H1 (cell line): ENCODE results near the gene CCDC12. TPM values are rescaled to one million over a fixed set of nuclear protein-coding genes. Genes with fewer than 3 reads are reported as not detected.

Experiments
- BACH1 ChIP-seq: IDR thresholded peaks from 2 replicates; pipeline ENCODE4 v1.6.1; 2012; ENCODE audit warnings: low read length, improper control_type of control experiment
- CTCF ChIP-seq, 3 experiments: IDR thresholded peaks; 1 replicate in 2 of 3; 2 replicates in 1 of 3; pipeline versions ENCODE4 v1.5.1 to v1.6.1; 2011; ENCODE audit warnings: low read length in 3 of 3, mild to moderate bottlenecking in 3 of 3, inconsistent platforms in 2 of 3, low read depth in 1 of 3, moderate library complexity in 1 of 3; ENCODE audit not compliant: insufficient read depth in 1 of 3; ENCODE audit errors: control extremely low read depth in 1 of 3
- EP300 ChIP-seq, 2 experiments: IDR thresholded peaks; 1 replicate in 1 of 2; 2 replicates in 1 of 2; pipeline ENCODE4 v1.6.1; 2011 to 2012; ENCODE audit warnings: low read depth in 2 of 2, low read length in 2 of 2, mild to moderate bottlenecking in 2 of 2, borderline replicate concordance in 1 of 2, inconsistent platforms in 1 of 2, moderate library complexity in 1 of 2
- JUN ChIP-seq: IDR thresholded peaks from 2 replicates; pipeline ENCODE4 v1.6.1; 2011; ENCODE audit warnings: low read depth, mild to moderate bottlenecking, improper control_type of control experiment, low read length
- MAFK ChIP-seq: IDR thresholded peaks from 2 replicates; pipeline ENCODE4 v1.6.1; 2012; ENCODE audit warnings: low read depth, mild to moderate bottlenecking, improper control_type of control experiment, low read length
- POLR2A ChIP-seq, 2 experiments: IDR thresholded peaks; 1 replicate in 1 of 2; 2 replicates in 1 of 2; pipeline ENCODE4 v1.6.1; 2011; ENCODE audit warnings: low read depth in 2 of 2, low read length in 2 of 2, mild to moderate bottlenecking in 2 of 2; ENCODE audit errors: control extremely low read depth in 1 of 2
- RAD21 ChIP-seq, 2 experiments: IDR thresholded peaks in 1 of 2; conservative IDR thresholded peaks in 1 of 2; 2 replicates each; pipeline ENCODE4 v1.6.1; 2011; ENCODE audit warnings: low read depth in 2 of 2, low read length in 2 of 2, improper control_type of control experiment in 1 of 2, inconsistent platforms in 1 of 2, mild to moderate bottlenecking in 1 of 2, moderate library complexity in 1 of 2
- RFX5 ChIP-seq: IDR thresholded peaks from 2 replicates; pipeline ENCODE4 v1.6.1; 2011; ENCODE audit warnings: low read depth, low read length, improper control_type of control experiment, borderline replicate concordance
- polyA plus RNA-seq, 7 experiments: library from polyadenylated mRNA; depleted of rRNA in 3 of 7; stranded (reverse) in 5 of 7; unstranded in 2 of 7; fragments of >200 nt in 5 of 7; fragments of 200-250 nt in 2 of 7; gene quantifications; 1 replicate in 5 of 7; 2 replicates in 1 of 7; 4 replicates in 1 of 7; pipeline versions ENCODE4 v1.2.1 to v1.2.3, GENCODE V29; 2011 to 2013; ENCODE audit warnings: missing spikeins in 2 of 7, mixed read lengths in 2 of 7
- total RNA-seq: library from RNA; stranded (reverse); fragmentation: NEBNext Ultra II Directional; extraction: Animal tissue kit (Norgen Biotek cat#: 25700); gene quantifications from 2 replicates; pipeline ENCODE4 v1.2.1, GENCODE V29; 2021
- TF ChIP-seq, protein P1 (sequence below): fragments of 300-600 bp; sonication (generic); IDR thresholded peaks from 2 replicates; pipeline ENCODE4 v1.7.1; 2012; ENCODE audit warnings: low read length, moderate library complexity, mild to moderate bottlenecking, inconsistent platforms; ENCODE audit not compliant: insufficient replicate concordance

The CCDC12 gene
- total and polyA plus RNA-seq, 2 of the 8 experiments (the other 6 are each of a cell fraction or from before 2014, with no cell fraction given) = 29.5 to 41.3 TPM

DNA sequence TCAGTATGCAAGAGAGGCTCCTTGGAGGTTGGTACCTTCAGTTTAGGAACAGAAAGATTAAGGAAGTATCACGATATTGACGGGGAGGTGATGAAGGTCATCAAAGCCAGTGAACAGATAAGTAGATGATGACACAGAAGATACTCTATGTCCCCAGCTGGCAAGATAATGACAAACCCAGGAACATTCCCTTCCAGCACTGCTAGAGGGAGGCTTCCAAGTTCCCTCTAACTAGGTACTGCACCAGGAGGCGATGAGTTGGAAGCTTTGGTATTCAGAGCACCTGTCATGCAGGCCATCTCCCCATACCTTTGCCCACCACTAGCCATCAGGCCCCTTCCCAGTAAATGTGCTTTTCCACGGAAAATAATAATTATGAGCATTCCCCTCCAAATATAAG lies 43.8 kb upstream of the CCDC12 start (continued):
- TF ChIP-seq, protein P1, sequence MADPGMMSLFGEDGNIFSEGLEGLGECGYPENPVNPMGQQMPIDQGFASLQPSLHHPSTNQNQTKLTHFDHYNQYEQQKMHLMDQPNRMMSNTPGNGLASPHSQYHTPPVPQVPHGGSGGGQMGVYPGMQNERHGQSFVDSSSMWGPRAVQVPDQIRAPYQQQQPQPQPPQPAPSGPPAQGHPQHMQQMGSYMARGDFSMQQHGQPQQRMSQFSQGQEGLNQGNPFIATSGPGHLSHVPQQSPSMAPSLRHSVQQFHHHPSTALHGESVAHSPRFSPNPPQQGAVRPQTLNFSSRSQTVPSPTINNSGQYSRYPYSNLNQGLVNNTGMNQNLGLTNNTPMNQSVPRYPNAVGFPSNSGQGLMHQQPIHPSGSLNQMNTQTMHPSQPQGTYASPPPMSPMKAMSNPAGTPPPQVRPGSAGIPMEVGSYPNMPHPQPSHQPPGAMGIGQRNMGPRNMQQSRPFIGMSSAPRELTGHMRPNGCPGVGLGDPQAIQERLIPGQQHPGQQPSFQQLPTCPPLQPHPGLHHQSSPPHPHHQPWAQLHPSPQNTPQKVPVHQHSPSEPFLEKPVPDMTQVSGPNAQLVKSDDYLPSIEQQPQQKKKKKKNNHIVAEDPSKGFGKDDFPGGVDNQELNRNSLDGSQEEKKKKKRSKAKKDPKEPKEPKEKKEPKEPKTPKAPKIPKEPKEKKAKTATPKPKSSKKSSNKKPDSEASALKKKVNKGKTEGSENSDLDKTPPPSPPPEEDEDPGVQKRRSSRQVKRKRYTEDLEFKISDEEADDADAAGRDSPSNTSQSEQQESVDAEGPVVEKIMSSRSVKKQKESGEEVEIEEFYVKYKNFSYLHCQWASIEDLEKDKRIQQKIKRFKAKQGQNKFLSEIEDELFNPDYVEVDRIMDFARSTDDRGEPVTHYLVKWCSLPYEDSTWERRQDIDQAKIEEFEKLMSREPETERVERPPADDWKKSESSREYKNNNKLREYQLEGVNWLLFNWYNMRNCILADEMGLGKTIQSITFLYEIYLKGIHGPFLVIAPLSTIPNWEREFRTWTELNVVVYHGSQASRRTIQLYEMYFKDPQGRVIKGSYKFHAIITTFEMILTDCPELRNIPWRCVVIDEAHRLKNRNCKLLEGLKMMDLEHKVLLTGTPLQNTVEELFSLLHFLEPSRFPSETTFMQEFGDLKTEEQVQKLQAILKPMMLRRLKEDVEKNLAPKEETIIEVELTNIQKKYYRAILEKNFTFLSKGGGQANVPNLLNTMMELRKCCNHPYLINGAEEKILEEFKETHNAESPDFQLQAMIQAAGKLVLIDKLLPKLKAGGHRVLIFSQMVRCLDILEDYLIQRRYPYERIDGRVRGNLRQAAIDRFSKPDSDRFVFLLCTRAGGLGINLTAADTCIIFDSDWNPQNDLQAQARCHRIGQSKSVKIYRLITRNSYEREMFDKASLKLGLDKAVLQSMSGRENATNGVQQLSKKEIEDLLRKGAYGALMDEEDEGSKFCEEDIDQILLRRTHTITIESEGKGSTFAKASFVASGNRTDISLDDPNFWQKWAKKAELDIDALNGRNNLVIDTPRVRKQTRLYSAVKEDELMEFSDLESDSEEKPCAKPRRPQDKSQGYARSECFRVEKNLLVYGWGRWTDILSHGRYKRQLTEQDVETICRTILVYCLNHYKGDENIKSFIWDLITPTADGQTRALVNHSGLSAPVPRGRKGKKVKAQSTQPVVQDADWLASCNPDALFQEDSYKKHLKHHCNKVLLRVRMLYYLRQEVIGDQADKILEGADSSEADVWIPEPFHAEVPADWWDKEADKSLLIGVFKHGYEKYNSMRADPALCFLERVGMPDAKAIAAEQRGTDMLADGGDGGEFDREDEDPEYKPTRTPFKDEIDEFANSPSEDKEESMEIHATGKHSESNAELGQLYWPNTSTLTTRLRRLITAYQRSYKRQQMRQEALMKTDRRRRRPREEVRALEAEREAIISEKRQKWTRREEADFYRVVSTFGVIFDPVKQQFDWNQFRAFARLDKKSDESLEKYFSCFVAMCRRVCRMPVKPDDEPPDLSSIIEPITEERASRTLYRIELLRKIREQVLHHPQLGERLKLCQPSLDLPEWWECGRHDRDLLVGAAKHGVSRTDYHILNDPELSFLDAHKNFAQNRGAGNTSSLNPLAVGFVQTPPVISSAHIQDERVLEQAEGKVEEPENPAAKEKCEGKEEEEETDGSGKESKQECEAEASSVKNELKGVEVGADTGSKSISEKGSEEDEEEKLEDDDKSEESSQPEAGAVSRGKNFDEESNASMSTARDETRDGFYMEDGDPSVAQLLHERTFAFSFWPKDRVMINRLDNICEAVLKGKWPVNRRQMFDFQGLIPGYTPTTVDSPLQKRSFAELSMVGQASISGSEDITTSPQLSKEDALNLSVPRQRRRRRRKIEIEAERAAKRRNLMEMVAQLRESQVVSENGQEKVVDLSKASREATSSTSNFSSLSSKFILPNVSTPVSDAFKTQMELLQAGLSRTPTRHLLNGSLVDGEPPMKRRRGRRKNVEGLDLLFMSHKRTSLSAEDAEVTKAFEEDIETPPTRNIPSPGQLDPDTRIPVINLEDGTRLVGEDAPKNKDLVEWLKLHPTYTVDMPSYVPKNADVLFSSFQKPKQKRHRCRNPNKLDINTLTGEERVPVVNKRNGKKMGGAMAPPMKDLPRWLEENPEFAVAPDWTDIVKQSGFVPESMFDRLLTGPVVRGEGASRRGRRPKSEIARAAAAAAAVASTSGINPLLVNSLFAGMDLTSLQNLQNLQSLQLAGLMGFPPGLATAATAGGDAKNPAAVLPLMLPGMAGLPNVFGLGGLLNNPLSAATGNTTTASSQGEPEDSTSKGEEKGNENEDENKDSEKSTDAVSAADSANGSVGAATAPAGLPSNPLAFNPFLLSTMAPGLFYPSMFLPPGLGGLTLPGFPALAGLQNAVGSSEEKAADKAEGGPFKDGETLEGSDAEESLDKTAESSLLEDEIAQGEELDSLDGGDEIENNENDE = no peak
- TF ChIP-seq JUN (no peak), BACH1 (no peak), RFX5 (no peak), CTCF (IDR thresholded peaks at IDR 0.05; ENCODE audit: control extremely low read depth in 1 of 3, insufficient read depth in 1 of 3, low read depth in 1 of 3, low read length in 3 of 3) (no peak), POLR2A (IDR thresholded peaks at IDR 0.05; ENCODE audit: control extremely low read depth in 1 of 2, low read depth in 2 of 2, low read length in 2 of 2) (no peak), EP300 (IDR thresholded peaks at IDR 0.05; ENCODE audit: borderline replicate concordance in 1 of 2, low read depth in 2 of 2, low read length in 2 of 2) (no peak), RAD21 (IDR thresholded peaks at IDR 0.05 in 1 of 2, conservative IDR thresholded peaks at IDR 0.05 in 1 of 2; ENCODE audit: low read depth in 2 of 2, low read length in 2 of 2) (no peak), MAFK (no peak)
